Cardiac muscle cell (in vitro differentiated cells and primary cell): ENCODE measurements around the gene CHST11. TPM values are rescaled to one million over a fixed set of nuclear protein-coding genes. Genes with fewer than 3 reads are reported as not detected.

ENCODE experiments used
- DNase-seq, 2 donors: peaks; one replicate each; pipeline versions ENCODE4 v3.0.0 to v3.0.0-alpha.2; 2010 to 2017; ENCODE audit warnings: low read depth in 1 of 2, low spot score in 1 of 2
- H3K27ac ChIP-seq: fragments of 200-600 bp; sonication (generic); 2 replicates; pipeline ENCODE4 v1.5.1; 2016
- H3K27me3 ChIP-seq: fragments of 200-600 bp; sonication (generic); 2 replicates; pipeline ENCODE4 v1.6.0; 2016; ENCODE audit warnings: control low read depth
- H3K36me3 ChIP-seq: fragments of 200-600 bp; sonication (generic); 2 replicates; pipeline ENCODE4 v1.5.1; 2016; ENCODE audit warnings: control low read depth
- H3K4me1 ChIP-seq: fragments of 200-600 bp; sonication (generic); 2 replicates; pipeline ENCODE4 v1.8.1; 2017; ENCODE audit warnings: low read depth, mild to moderate bottlenecking, mixed run types
- H3K4me3 ChIP-seq: fragments of 200-600 bp; sonication (generic); 2 replicates; pipeline ENCODE4 v1.5.1; 2016; ENCODE audit warnings: mild to moderate bottlenecking
- H3K9me3 ChIP-seq: fragments of 200-600 bp; sonication (generic); 2 replicates; pipeline ENCODE4 v1.5.1; 2017; ENCODE audit warnings: low read depth, mild to moderate bottlenecking, control low read depth
- CTCF ChIP-seq: IDR thresholded peaks from 2 replicates; pipeline ENCODE4 v1.5.1; 2012; ENCODE audit warnings: low read depth, mild to moderate bottlenecking, low read length
- polyA plus RNA-seq: library from polyadenylated mRNA; unstranded; fragments of >200 nt; fragmentation: Nextera tagmentation; extraction: Ambion mirVana; gene quantifications from 2 replicates; pipeline ENCODE4 v1.2.1, GENCODE V29; 2016
- total RNA-seq: library from RNA; depleted of rRNA; stranded (reverse); fragments of >200 nt; gene quantifications from 2 replicates; pipeline ENCODE4 v1.2.3, GENCODE V29; 2016

Gene CHST11
- total and polyA plus RNA-seq, 2 experiments from 2014 or later: 24.2 to 39.8 TPM

GRCh38 chr12:104775731-104776231 lies 319.0 kb downstream of the CHST11 start:
- Histone ChIP-seq H3K27me3 (no peaks in the 10 kb centered on the region), H3K27ac (no peak overlapping the region), H3K9me3 (no peaks in the 10 kb centered on the region), H3K36me3 (no peaks in the 10 kb centered on the region), H3K4me1 (no peaks in the 10 kb centered on the region), H3K4me3 (no peak overlapping the region)
- no peak for TF ChIP-seq CTCF
- no peak for DNase-seq

DNA sequence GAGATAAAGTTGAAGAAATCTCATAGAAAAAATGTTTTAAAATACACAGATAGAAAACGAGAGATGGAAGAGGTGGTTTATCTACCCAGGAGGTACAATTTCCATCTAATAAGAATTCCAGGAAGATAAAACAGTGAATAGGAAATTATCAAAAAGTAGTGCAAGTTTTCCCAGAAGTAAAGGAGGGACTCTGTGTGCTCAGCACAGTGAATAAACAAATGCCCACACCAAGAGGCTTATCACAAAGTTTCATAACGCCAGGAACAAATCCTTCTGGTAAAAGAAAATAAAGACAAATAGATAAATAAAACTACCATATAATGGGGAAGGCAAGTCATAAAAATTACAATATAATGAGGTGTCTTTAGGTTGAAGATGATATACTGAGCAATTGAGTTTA lies 322.4 kb downstream of the CHST11 start:
- no peak for TF ChIP-seq CTCF
- Histone ChIP-seq H3K36me3 (no peaks in the 10 kb centered on the region), H3K27me3 (no peaks in the 10 kb centered on the region), H3K9me3 (no peaks in the 10 kb centered on the region), H3K4me3 (no peak overlapping the region), H3K27ac (no peak overlapping the region), H3K4me1 (no peaks in the 10 kb centered on the region)
- peak in 1 of 2 donors; percentile 36 for DNase-seq

GRCh38 chr12:104782296-104782695 lies 325.5 kb downstream of the CHST11 start:
- TF ChIP-seq CTCF: no peak

DNA sequence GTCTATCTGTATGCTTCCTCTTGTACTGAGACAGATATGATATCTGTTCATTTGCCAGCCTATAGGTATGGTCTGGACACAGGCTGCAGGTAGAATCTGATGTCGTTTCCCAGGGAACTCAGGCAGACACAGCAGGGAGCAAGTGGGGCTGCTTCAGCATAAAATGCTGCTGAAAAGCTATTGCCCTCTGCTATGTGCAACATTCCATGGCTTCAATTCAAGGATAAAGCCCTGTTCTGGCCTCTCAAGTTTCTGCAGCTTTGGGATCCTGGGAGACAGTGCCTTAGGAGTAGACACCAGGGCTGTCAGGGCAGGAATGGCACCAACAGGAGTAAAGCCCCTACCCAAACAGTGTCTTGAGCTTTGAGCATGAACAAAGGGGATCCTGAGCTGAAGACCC lies 327.8 kb downstream of the CHST11 start:
- Histone ChIP-seq H3K9me3 (no peaks in the 10 kb centered on the region), H3K4me1 (no peaks in the 10 kb centered on the region), H3K27me3 (no peaks in the 10 kb centered on the region), H3K36me3 (no peaks in the 10 kb centered on the region), H3K4me3 (no peak overlapping the region), H3K27ac (peak overlapping the region; percentile 19)
- peak; percentile 21 to 25 for DNase-seq
- no peak for TF ChIP-seq CTCF

More at GRCh38 chr12:104782296-104782695, 325.5 kb downstream of the CHST11 start:
- DNase-seq: no peak
- H3K4me3 ChIP-seq: no peak overlapping the region
- no peaks in the 10 kb centered on the region for H3K36me3 ChIP-seq
- no peaks in the 10 kb centered on the region for H3K27me3 ChIP-seq
- no peaks in the 10 kb centered on the region for H3K4me1 ChIP-seq
- no peaks in the 10 kb centered on the region for H3K9me3 ChIP-seq
- no peak overlapping the region for H3K27ac ChIP-seq

GRCh38 chr12:104785886-104786285 lies 329.1 kb downstream of the CHST11 start:
- no peak for DNase-seq
- H3K4me3 ChIP-seq: no peak overlapping the region
- TF ChIP-seq CTCF: no peak

More at GRCh38 chr12:104785886-104786285, 329.1 kb downstream of the CHST11 start:
- H3K36me3 ChIP-seq: no peaks in the 10 kb centered on the region
- no peak overlapping the region for H3K27ac ChIP-seq
- no peaks in the 10 kb centered on the region for H3K4me1 ChIP-seq
- no peaks in the 10 kb centered on the region for H3K9me3 ChIP-seq
- H3K27me3 ChIP-seq: no peaks in the 10 kb centered on the region
